Ramos (cell line): Measurements from ENCODE around the gene KLK2.

Experiments
- in situ Hi-C: fragments of 300-500 bp; cut with MboI; formaldehyde crosslinking; loops from one replicate; pipeline ENCODE4 v1.14.3; 2022; ENCODE audit warnings: low sequenced_read_pairs; ENCODE audit not compliant: unreplicated experiment

The KLK2 gene

DNA sequence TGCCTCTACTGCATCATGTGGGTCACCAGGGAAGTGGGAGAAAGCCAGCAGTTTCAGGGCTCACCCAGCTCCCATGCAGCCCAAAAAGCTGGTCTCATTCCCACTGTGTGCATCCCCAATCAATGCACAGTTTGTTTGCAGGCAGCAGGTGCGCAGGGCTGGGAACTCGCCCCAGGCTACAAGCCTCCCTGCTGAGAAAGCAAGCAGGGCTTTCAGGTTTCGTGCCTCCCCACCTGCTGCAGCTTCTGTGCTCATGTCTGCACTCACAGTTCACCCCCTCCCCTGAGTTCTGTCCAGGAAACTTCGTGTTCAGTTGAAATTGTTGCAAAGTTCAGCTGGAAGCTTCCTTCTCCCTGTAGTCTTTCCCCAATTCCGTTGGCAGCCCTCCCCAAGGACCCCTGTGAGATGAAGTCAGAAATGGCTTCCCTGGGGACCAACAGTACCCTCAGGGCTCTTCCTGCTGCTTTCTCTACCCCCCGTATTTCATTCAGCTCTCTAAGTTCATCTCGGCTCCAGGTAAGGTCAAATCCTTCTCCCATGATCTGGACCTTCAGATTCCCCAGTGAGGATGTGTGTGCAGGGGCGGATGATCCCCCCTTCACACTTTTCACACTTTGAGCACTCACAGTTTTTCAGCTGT, 28.8 kb upstream of the KLK2 start:
- in situ Hi-C loops, result no loop called here

DNA sequence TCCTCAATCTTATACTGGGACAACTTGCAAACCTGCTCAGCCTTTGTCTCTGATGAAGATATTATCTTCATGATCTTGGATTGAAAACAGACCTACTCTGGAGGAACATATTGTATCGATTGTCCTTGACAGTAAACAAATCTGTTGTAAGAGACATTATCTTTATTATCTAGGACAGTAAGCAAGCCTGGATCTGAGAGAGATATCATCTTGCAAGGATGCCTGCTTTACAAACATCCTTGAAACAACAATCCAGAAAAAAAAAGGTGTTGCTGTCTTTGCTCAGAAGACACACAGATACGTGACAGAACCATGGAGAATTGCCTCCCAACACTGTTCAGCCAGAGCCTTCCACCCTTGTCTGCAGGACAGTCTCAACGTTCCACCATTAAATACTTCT, 22.5 kb upstream of the KLK2 start:
- in situ Hi-C loops, result no loop called here

DNA sequence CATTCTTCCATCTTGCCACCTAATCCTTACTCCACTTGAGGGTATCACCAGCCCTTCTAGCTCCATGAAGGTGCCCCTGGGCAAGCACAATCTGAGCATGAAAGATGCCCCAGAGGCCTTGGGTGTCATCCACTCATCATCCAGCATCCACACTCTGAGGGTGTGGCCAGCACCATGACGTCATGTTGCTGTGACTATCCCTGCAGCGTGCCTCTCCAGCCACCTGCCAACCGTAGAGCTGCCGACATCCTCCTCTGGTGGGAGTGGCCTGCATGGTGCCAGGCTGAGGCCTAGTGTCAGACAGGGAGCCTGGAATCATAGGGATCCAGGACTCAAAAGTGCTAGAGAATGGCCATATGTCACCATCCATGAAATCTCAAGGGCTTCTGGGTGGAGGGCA, 21.6 kb upstream of the KLK2 start:
- in situ Hi-C loops, result no loop called here

DNA sequence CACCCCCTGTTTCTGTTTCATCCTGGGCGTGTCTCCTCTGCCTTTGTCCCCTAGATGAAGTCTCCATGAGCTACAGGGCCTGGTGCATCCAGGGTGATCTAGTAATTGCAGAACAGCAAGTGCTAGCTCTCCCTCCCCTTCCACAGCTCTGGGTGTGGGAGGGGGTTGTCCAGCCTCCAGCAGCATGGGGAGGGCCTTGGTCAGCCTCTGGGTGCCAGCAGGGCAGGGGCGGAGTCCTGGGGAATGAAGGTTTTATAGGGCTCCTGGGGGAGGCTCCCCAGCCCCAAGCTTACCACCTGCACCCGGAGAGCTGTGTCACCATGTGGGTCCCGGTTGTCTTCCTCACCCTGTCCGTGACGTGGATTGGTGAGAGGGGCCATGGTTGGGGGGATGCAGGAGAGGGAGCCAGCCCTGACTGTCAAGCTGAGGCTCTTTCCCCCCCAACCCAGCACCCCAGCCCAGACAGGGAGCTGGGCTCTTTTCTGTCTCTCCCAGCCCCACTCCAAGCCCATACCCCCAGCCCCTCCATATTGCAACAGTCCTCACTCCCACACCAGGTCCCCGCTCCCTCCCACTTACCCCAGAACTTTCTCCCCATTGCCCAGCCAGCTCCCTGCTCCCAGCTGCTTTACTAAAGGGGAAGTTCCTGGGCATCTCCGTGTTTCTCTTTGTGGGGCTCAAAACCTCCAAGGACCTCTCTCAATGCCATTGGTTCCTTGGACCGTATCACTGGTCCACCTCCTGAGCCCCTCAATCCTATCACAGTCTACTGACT, 18.4 kb upstream of the KLK2 start, which contains the start of gene KLK3:
Gene KLK3 (plus strand): TSS at position 280 of the 775 bp plus-strand sequence. CDS start 41 bp downstream, at position 321.
- in situ Hi-C loops, result no loop called here

DNA sequence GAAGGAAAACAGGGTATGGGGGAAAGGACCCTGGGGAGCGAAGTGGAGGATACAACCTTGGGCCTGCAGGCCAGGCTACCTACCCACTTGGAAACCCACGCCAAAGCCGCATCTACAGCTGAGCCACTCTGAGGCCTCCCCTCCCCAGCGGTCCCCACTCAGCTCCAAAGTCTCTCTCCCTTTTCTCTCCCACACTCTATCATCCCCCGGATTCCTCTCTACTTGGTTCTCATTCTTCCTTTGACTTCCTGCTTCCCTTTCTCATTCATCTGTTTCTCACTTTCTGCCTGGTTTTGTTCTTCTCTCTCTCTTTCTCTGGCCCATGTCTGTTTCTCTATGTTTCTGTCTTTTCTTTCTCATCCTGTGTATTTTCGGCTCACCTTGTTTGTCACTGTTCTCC, 15.9 kb upstream of the KLK2 start:
- in situ Hi-C loops, result no loop called here

DNA sequence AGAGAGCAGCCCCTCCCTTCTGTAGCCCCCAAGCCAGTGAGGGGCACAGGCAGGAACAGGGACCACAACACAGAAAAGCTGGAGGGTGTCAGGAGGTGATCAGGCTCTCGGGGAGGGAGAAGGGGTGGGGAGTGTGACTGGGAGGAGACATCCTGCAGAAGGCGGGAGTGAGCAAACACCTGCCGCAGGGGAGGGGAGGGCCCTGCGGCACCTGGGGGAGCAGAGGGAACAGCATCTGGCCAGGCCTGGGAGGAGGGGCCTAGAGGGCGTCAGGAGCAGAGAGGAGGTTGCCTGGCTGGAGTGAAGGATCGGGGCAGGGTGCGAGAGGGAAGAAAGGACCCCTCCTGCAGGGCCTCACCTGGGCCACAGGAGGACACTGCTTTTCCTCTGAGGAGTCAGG, 14.4 kb upstream of the KLK2 start:
- in situ Hi-C loops, result no loop called here

DNA sequence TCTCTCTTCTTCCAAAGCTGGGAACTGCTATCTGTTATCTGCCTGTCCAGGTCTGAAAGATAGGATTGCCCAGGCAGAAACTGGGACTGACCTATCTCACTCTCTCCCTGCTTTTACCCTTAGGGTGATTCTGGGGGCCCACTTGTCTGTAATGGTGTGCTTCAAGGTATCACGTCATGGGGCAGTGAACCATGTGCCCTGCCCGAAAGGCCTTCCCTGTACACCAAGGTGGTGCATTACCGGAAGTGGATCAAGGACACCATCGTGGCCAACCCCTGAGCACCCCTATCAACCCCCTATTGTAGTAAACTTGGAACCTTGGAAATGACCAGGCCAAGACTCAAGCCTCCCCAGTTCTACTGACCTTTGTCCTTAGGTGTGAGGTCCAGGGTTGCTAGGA, 13.4 kb upstream of the KLK2 start:
- in situ Hi-C loops, result no loop called here

DNA sequence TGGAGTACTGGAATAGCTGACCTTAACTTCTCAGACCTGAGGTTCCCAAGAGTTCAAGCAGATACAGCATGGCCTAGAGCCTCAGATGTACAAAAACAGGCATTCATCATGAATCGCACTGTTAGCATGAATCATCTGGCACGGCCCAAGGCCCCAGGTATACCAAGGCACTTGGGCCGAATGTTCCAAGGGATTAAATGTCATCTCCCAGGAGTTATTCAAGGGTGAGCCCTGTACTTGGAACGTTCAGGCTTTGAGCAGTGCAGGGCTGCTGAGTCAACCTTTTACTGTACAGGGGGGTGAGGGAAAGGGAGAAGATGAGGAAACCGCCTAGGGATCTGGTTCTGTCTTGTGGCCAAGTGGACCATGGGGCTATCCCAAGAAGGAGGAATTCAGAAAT, 12.2 kb upstream of the KLK2 start:
- in situ Hi-C loops, result no loop called here

DNA sequence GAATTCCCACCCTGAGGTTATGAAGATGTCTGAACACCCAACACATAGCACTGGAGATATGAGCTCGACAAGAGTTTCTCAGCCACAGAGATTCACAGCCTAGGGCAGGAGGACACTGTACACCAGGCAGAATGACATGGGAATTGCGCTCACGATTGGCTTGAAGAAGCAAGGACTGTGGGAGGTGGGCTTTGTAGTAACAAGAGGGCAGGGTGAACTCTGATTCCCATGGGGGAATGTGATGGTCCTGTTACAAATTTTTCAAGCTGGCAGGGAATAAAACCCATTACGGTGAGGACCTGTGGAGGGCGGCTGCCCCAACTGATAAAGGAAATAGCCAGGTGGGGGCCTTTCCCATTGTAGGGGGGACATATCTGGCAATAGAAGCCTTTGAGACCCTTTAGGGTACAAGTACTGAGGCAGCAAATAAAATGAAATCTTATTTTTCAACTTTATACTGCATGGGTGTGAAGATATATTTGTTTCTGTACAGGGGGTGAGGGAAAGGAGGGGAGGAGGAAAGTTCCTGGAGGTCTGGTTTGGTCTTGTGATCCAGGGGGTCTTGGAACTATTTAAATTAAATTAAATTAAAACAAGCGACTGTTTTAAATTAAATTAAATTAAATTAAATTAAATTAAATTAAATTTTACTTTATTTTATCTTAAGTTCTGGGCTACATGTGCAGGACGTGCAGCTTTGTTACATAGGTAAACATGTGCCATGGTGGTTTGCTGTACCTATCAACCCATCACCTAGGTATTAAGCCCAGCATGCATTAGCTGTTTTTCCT, 11.5 kb upstream of the KLK2 start:
- in situ Hi-C loops, result no loop called here

DNA sequence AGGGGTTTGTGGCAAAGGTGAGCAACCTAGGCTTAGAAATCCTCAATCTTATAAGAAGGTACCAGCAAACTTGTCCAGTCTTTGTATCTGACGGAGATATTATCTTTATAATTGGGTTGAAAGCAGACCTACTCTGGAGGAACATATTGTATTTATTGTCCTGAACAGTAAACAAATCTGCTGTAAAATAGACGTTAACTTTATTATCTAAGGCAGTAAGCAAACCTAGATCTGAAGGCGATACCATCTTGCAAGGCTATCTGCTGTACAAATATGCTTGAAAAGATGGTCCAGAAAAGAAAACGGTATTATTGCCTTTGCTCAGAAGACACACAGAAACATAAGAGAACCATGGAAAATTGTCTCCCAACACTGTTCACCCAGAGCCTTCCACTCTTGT, 3.8 kb upstream of the KLK2 start:
- in situ Hi-C loops, result no loop called here

DNA sequence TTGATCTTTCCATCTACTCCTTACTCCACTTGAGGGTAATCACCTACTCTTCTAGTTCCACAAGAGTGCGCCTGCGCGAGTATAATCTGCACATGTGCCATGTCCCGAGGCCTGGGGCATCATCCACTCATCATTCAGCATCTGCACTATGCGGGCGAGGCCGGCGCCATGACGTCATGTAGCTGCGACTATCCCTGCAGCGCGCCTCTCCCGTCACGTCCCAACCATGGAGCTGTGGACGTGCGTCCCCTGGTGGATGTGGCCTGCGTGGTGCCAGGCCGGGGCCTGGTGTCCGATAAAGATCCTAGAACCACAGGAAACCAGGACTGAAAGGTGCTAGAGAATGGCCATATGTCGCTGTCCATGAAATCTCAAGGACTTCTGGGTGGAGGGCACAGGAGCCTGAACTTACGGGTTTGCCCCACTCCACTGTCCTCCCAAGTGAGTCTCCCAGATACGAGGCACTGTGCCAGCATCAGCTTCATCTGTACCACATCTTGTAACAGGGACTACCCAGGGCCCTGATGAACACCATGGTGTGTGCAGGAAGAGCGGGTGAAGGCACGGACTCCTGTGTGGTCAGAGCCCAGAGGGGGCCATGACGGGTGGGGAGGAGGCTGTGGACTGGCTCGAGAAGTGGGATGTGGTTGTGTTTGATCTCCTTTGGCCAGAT, 2.7 kb upstream of the KLK2 start:
- in situ Hi-C loops, result no loop called here

DNA sequence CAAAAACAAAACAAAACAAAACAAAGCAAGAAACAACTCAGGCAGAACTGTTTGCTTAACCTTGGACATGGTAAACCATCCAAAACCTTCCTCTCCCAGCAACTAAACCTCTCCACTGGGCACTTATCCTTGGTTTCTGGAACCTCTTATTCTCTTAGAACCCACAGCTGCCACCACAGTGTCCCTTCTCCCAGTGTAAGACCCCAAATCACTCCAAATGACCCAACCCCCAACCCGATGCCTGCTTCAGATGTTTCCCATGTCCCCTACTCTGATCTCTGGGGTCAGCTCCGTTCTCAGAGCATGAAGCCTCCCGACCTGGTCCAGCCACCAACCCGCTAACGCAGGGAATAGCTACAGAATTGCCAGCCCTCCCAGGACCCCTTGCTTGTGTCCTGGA, 972 bp downstream of the KLK2 start:
- in situ Hi-C loops, result no loop called here

DNA sequence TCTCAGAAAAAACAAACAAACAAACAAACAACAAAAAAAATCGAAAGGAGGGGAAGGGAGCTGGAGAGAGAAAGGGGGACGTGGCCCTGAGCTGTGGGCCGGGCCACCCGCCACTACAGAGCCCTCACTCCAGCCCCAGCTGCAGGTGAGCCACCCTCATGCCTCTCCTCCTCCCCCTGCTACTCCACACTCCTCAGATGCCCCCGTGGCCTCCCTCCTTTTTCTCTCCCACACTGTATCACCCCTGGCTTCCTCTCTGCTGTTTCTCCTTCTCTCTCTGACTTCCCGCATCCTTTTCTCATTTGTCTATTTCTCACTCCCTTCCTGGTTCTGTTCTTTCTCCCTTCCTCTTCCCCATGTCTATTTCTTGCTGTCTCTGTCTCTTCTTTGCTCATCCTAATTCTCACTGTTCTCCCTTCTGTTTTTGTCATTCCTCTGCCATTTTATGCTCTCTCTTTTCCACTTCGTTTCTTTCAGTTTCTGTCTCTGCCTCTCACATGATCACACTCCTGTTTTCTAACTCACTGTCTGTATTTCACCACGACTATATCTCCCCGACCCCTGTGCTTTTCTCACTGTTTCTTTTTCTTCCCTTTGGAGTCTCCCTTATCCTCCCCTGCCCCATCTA, 2.7 kb downstream of the KLK2 start:
- in situ Hi-C loops, result no loop called here

DNA sequence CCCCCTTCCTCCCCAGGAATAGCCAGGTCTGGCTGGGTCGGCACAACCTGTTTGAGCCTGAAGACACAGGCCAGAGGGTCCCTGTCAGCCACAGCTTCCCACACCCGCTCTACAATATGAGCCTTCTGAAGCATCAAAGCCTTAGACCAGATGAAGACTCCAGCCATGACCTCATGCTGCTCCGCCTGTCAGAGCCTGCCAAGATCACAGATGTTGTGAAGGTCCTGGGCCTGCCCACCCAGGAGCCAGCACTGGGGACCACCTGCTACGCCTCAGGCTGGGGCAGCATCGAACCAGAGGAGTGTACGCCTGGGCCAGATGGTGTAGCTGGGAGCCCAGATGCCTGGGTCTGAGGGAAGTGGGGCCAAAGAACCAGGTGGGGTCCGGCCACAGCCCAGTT, 3.2 kb downstream of the KLK2 start:
- in situ Hi-C loops, result no loop called here

DNA sequence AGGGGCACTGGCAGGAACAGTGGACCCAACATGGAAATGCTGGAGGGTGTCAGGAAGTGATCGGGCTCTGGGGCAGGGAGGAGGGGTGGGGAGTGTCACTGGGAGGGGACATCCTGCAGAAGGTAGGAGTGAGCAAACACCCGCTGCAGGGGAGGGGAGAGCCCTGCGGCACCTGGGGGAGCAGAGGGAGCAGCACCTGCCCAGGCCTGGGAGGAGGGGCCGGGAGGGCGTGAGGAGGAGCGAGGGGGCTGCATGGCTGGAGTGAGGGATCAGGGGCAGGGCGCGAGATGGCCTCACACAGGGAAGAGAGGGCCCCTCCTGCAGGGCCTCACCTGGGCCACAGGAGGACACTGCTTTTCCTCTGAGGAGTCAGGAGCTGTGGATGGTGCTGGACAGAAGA, 4.1 kb downstream of the KLK2 start:
- in situ Hi-C loops, result no loop called here

DNA sequence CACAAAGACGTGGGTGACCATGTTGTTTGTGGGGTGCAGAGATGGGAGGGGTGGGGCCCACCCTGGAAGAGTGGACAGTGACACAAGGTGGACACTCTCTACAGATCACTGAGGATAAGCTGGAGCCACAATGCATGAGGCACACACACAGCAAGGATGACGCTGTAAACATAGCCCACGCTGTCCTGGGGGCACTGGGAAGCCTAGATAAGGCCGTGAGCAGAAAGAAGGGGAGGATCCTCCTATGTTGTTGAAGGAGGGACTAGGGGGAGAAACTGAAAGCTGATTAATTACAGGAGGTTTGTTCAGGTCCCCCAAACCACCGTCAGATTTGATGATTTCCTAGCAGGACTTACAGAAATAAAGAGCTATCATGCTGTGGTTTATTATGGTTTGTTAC, 5.6 kb downstream of the KLK2 start:
- in situ Hi-C loops, result no loop called here

DNA sequence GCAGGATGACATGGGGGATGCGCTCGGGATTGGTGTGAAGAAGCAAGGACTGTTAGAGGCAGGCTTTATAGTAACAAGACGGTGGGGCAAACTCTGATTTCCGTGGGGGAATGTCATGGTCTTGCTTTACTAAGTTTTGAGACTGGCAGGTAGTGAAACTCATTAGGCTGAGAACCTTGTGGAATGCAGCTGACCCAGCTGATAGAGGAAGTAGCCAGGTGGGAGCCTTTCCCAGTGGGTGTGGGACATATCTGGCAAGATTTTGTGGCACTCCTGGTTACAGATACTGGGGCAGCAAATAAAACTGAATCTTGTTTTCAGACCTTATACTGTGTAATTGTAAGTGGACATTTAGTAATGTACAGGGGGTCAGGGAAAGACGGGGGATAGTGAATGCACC, 7.0 kb downstream of the KLK2 start:
- in situ Hi-C loops, result no loop called here

DNA sequence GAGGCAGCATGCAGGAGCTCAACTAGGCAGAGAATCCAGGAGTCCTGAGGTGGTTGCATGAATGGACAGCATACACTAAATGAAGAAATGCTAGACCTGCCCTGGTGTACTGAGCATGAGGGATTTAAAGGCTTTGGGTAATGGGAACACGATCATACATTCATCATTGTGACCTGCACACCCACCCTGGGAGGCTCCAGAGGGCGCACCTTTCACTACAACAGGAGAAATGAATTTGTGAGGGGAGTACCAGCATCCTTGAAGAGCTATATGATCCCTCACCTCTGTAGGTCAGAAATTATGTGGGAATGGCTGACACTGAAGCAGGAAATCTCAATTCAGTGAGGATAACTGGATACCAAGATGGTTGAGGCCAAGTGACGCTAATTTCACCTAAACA, 8.9 kb downstream of the KLK2 start:
- in situ Hi-C loops, result no loop called here

DNA sequence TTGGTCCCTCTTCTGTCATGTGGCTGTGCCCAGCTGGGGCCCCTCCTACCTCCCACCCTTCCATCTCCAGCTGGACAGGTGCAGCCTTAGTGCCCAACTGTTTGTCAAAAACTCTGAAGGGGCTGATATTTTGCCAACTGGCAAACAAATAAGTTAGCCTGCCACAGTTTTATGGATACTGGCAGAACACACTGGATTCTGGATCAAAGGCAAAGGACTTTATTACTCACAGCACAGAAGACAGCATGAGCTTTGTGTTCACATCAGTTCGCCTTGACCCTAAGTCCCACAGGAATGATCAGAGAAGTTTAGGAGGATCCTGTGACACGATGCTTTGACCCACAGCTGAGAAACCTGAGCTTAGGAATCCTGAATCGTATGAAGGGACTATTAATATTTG, 16.4 kb downstream of the KLK2 start:
- in situ Hi-C loops, result no loop called here
